ENCODE results near the gene TAC4.

Gene TAC4

DNA sequence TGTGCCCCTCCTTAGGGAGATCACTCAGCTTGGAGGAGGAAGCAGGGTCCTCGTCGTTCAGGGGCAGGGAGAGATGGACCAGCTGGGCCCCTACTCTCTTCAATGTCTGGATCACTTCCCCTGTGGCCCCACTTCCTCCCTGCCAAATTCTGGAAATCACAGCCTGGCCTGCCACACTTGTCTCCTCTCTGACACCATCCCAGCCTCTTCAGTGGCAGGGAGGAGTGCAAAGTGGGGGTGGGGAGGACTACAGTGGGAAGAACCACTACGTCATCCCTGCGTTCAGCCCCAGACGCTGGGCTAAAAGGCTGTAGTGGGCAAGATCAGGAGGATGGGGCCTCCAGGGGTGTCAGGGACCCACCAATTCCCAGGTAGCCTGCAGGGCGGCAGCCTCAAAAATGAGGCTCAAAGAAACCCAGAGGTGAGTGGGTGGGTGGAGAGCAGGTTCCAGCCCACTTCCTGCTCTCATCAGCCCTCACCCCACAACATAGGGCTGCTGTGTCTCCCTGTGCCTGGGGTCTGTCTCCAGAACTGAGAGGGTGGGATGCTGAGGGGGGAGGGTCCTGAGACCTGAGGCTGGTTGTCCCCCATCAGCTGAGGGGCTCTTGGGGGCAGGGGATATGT, 25.0 kb upstream of the TAC4 start:
- DNase-seq: no peak

DNA sequence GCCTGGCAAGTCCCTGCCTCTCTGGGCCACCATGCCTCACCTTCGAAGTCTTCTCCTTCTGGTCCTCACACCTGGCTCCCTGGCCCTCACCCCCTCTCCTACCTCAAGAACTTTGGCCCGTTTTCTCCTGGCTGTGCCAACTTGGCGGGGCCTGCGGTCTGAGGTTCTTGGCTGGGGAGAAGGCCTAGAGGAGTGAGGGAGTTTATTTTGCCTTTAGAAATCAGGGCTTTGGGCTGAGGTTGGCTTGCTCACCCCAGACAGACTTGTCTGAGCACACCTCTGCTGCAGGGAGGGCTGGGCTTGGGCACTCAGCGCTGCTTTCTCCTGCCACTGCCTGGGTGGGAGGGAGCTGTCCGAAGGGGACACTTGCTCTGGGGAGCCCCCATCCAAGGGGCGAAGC, 23.3 kb upstream of the TAC4 start:
- DNase-seq: no peak

DNA sequence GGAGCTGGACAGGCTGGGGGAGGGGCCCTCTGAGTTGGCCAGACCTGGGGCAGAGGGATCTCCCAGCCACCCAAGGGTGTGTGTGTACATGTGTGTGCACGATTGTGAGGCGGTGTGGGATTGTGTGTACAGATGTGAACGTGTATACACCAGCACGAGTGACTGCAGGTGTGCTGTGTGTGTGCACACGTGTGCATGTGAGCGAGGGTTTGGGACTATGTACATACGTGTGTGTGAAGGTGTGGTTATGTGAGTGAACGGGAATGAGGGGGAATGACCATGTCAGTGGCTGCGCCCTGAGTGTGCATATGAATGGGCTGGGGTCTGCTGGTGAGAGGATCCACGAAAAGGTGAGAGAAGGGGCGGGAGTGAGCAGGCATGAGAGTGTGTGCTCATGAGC, 22.4 kb upstream of the TAC4 start:
- DNase-seq: no peak

DNA sequence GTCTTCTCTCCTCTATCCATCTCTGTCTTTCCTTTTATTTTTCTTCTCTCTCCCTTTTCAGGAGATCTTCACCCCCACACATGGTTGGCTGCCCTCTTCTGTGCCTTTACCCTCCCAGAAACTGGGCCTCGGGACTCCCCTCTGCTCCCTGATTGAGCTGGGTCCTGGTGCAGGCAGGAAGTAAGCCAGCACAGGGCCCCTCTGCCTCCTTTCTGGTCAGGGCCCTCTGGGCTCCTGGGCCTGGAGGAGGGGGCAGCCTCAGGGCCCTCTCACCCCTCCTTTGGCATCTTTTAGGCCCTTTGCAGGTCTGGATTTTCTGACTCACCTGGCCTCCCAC, 21.1 kb upstream of the TAC4 start:
- no peak for DNase-seq

DNA sequence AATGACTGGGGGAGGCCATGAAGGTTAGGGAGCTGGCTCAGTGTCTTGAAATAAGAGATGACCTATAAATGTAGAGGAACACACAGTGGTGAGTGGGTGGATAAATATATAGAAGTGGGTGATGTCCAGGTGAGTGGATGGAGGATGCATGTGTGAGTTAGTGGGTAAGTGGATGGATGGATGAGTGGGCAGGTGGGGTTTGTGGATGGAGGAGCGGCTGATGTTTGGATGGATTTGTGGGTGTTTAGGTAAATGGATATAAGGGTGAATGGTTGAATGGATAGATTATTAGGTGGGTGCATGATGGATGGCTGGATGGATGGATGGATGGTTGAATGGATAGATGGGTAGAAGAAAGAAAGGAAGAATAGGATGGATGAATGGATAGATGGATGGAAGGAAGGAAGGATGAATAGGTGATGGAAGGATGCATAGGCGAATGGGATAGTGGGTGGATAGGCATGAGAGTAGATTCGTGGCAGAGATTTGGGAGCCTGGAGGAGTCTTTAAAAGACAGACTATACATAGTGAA, 19.1 kb upstream of the TAC4 start:
- DNase-seq: no peak

DNA sequence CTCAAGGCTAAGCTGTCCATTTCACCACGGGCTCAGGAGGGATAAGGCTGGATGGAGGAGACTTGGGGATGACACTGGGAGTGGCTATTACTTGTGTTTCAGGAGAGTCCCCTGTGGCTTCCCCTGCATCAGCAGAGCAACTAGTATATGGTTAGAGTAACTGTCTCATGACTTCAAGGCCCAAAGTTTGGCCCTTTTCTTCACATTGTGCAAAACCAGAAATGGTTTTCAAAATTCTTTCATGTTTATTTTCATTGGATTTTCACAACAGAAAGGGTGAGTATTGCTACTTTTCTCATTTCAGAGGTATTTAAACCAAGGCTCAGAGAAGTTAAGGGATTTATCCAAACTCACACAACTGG, 18.1 kb upstream of the TAC4 start:
- no peak for DNase-seq

DNA sequence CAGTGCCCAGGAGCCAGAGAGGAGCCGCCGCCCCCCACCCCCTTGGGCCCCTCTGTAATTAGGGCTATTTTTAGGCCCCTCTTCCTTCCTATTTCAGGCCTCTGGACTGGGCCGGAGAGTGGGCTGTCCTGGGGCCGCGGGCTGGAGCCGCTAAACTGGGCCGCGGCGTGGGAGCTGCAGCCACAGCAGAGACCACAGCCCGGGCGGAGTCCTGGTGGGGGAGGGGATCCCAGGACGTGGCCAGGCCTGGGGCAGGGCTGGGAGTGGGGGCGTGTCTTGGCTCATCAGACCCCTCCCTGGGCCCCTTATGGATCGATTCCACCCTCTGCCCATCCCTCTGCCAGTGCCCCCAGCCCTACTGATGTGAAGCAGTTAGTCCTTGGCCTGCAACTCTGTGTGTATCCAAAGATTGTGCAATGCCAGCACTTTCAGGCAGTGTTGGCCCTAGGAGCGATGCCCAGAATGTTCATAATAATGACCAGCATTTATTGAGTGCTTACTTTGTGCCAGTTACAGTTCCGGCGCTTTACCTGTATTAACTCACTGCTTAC, 15.0 kb upstream of the TAC4 start:
- no peak for DNase-seq

DNA sequence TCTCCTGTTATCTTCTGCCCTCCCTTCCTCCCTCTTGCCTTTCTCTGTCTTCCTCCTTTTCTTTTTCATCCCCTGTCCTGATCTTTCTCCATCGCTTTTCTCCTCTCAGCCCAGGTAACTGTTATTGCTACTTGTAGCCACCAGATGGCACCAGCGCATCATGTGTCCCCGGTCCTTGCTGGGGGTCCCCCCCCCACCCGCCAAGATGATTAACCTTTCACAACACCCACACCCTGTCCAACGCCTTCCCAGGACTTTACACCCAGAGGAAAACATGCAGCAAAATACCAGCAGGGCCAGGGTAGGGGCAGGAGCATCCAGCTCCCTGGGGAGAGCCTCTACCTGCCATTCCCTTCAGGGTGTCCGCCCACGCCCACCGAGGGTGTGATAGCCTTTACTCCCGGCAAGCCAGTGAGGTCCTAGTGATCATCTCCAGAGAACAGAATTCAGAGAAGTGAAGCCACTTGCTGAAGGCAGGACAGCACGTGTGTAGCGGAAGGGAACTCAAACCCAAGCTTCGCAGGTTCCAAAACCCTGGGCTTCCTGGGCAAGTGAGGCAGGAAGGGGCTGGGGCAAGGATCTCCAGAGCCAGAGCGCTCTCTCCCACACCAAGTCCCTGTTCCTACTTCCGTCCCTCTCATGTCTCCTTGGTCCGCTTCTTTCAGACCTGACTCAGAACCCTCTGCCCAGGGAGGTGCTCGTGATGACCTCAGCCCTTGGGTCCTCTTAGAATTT, 13.4 kb upstream of the TAC4 start:
- peak; percentile 33 for DNase-seq

DNA sequence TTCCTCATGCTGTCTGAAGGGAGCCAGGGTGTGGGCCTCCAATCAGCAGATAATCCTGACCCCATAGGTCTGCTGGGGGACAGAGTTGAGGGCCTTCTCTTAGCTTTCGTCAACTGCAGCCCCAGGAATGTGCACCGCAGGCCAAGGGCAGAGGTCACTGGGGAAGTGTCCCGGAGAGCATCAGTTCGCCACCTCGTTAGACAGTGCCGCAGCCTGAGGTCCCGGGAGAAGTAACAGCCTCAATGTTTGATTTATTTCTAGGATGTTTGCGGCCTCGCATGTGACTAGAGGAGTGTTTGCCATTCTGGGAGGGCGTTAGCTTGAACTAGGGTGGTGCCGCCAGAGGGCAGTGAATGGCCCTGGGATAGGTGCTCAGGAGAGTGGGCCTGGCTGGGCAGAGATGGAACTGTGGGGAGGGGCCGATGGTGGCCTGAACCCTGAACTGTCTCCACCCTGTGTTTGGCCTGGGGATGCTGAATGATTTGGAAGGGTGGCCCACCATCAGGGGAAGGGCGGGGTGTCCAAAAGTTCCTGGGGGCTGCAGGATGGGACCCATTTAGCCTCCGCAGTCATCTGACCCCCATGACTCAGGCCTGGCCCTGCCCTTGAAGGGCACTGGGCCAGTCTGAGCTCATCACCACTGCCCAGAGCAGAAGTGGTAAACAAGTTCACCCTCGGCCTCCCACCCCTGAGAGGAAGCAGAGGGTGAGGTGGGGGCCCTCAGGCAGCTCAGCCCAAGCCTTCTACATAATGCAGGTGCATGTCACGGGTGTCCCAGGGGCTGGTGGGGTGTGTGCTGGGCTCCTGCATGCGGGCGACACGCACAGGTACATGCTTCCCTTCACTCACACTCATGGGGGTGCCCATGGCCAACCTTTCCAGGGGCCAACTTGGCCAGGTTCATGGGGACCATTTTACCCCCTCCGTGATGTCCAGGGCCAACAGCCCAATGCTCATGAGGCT, 12.4 kb upstream of the TAC4 start:
- DNase-seq: no peak

DNA sequence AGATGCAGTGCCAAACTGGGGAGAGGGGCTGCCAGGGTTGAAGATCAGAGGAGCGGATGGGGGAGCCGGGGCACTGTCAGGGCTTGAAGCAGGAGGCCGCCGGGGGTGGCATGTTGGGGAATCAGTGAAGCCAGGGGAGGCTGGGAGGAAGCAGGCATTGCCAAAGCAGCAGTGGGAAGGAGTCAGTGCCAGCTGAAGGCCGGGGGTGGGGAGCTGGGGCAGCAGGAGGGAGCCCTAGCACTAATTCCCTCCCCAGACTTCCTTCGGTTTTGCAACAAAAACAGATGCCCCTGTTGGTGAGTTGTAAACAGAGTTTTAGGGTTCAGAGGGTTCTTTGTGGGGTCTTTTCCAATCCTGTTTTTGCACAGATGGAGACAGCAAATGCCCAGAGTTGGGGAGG, 10.9 kb upstream of the TAC4 start:
- DNase-seq: no peak

DNA sequence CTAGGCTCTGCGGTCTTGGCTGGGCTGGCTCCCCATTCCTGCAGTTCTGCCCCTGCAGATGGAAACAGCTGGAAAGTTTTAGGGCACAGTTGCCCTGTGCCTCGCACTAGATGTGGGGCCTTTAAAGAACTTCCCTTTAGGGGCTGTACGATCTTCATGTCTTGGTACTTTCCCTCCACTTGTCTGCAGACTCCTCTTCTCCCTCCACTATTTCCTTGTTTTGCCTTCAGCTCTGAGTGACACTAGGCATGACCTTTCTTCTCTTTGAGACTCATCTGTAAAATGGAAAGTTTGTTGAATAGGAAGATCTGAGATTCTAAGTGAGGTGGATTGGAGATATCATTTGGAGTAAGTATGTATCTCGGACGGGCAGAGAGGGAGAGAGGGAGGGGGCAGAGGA, 6.3 kb upstream of the TAC4 start:
- DNase-seq: no peak

DNA sequence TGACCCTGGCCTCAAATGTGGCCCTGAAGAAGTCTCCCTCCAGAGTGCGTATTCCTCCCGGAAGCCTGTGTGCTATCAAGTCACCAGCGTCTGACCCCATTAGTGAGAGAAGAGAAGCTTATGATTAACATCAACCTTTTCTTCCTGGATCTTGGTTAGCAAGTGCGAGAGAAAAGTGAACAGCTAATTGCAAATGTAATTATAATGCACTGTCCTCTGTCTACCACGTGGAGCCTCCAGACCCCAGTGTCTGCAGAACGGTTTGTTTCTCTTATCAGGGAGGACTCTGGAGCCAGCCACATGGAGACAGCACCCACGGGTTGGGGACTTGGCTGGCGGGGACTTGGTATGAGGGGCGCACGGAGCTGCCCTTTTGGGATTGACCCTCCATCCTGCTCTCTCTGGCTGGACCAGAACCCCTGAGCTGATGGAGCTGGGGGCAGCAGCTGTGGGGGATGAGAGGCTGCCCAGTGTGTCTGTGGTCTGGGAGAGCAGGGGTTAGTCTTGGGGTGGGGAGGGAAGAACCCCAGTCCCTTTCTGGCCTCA, 5.7 kb upstream of the TAC4 start:
- no peak for DNase-seq

DNA sequence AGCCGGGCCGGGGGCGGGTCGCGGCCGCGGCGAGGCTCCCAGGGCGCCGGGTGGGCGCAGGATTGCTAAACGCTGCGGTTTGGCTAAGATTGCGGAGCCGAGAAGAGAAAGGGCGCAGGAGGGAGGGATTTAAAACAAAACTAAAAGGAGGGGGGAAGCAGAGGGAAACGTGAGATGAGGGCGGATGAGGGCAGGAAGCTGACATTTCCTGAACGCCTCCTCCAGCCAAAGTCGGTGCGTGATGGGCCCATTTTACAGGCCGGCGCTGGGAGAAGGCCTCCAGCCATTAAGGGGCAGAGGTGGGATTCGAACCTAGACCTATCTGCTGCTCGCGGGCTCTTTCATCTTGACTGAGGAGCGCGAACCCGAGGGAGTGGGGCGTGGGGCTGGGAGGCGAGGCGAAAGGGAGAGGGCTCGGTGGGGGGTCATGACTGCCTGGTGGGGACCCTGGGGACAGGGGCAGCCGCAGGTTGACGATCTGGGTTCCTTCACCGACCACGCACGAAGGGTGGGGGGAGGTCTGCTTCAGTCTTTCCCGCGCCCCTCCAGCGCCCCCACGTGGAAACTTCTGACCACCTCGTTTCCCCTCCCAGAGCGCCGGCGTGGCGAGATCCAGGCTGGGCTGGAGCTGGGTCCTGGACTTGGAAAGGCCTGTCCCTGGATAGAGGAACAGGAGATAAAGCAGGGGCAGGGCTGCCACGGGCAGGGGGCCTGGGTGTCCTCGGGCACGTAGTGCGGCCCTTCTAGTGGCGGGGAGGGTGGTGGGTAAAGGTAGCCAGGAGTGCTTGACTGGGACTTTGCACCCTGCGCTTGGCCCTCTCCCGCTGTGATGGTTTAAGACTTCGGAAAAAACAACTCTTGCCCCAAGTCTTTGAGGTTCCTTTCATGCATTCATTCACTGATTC, 3.8 kb upstream of the TAC4 start:
- peak; percentile 56 for DNase-seq

DNA sequence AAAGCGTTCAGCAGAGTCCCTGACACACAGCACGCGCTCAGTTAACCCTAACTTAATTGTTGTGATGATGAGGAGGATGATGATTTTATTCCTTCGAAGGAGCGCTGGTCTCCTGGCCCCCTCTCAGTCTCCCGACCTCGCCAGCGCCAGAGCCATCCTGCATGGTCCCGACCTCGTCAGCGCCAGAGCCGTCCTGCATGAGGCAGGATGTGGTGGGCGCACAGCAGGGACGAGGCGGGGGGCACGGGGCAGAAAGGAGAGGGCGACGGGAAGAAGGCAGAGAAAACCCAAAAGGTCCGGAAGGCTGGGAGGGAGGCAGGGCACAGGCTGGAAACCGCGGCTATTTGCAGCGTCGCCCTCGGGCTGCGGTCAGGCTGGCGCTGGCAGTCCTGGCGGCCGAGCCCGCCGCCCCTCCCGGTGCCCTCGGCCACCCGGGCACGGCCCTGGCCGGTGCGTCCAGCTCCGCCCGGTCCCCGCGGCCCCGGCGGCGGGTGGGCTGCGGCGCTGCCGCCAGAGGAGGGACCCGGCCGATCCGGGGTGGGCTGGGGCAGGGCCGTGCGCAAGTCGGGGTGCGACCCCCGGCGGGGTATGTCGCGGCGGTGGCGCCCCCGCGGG, 3.0 kb upstream of the TAC4 start:
- no peak for DNase-seq

DNA sequence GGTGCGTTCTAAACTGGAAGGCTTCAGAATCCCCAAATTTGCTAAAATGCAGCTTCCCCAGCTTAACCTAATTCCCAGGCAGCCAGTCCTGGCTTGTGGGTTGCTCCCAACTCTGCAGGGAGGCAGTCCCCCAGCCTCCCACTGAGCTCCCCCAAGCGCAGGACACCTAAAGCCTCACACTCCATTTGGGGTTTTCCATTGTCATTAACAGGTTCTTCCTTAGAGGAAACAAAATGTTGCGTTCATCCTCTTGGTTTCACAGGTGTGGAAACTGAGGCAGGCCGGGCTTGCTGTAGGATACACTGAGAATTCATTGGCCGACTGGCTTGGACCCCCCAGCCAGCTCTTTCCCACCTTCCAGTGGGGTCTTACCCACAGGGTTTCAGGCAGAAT, 2.3 kb upstream of the TAC4 start:
- DNase-seq: no peak

DNA sequence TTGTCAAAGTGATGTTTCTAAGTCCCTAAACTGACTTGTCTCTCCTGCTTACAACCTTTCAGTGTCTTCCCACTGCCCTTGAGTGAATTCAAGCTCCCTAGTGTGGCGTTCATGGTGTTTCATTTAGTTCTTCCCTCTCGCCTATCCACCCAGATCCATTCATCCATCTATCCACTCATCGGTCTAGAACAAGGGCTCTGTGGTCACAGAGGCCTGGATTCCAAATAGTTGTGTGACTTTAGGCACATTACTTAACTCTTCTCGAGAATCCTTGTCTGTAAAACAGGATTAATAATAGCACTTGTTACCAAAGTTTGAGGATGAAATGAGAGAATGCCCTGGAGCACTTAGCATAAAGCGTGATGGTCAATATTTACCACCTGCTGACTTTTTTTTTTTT, 870 bp upstream of the TAC4 start:
- no peak for DNase-seq

DNA sequence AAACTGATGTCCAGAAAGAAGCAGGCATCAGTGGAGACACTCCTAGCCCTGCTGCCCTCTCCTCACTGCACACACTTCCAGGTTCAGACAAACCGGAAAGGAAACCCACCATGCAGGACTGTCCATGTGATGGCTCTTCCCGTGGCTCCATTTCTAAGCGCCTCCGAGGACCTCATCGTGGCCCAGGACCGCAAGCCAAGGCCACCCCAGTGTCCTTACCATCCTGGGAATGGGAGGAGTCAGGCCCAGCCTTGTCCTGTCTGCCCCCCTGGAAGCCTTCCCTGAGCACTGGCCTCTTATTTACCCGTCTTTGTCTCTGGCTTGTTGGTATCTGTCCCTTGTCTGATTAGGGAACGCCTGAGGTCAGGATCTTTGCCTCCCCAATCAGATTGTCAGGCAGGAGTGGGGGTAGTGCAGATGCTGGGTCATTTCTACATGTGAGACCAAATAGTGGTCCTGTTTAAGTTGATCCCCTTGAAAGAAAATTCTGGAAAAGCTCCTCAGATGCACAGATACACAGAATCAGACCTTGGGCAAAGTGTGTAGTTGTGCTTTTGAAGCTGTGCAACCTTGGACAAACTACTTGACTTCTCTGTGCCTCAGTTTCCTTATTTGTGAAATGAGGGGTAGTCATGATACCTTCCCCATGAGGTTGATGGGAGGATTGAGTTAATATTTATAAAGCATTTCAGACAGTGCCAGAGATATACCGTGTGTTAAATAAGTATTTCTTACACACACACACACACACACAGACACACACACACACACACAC, 744 bp downstream of the TAC4 start:
- DNase-seq: no peak

DNA sequence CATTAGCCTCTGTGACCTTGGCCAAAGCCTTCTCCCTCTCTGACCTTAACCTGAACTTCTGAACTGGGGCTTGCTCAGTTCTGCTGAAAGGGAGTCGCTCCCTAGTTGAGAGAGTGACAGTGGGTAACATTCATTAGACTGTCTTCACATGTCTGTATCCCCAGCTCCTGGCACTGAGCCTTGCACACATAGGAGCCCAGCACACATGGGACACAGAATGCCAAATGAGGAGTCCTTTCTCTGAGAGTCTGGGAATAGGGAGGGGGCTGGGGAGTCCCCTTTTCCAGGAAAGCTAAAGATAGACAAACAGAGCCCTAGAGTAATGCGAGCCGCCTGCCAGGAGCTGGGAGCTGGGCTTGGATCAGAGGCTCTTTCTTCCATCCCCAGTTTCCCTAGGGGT, 2.5 kb downstream of the TAC4 start:
- DNase-seq: no peak

DNA sequence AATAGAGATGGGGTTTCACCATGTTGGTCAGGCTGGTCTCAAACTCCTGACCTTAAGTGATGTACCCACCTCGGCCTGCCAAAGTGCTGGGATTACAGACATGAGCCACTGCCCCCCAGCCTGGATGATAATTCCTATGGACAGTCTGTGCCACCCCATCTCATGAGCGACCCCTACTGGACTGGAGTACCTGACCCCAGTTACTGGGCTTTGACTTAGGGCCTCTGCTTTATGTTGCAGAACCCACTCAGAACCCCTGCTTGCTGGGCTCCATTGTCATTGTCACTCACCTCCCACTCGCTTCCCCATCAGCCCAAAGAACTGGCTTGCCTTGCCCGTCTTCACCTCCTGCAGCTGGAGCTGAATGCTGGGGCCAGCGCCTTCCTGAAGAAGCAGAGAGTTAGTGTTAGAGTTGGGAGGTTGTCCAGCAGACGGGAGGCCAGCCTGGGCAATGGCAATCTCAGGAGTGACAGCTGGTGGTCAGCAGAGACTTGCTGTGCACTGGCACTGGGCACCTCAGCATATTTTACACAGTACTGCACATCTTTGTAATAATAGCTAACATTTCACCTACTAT, 4.0 kb downstream of the TAC4 start:
- no peak for DNase-seq

DNA sequence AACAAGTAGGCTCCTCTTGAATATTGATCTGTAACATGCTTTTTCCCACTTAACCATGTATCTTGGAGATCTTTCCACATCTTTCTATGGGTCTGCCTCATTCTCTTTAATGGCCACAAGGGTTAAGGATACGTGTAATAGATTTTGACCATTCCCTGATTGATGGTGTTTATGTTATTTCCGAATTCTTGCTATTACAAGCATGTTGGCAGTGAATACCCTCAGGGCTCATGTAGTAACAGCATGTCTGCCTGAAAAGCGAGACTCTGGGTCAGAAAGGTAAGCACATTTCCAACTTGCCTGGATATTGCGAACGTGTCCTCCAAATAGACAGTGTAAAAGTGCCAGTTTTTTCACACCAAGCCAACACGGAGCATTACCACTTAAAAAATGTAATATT, 5.0 kb downstream of the TAC4 start:
- DNase-seq: no peak

DNA sequence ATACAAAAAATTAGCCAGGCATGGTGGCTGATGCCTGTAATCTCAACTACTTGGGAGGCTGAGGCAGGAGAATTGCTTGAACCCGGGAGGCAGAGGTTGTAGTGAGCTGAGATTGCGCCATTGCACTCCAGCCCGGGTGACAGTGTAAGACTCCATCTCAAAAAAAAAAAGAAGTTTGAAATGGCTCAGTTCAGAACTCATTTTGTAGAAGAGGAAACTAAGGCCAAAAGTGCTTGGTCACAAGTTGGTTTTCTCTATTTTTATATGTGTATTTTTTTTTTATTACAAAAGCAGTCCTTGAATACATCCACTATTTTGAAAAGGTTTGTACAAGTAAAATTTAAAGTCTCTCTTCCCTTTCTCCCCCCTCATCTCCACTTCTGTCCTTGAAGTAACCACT, 5.5 kb downstream of the TAC4 start:
- no peak for DNase-seq
